GM12874 (cell line): Measurements from ENCODE around the gene CASZ1.

ENCODE experiments used
- CTCF ChIP-seq: IDR thresholded peaks from 2 replicates; pipeline ENCODE4 v1.5.1; 2011; ENCODE audit warnings: low read depth, mild to moderate bottlenecking, control low read depth, low read length, moderate library complexity; ENCODE audit not compliant: insufficient read depth

The CASZ1 gene

GRCh38 chr1:10760566-10761502, 35.6 kb downstream of the CASZ1 start:
- TF ChIP-seq CTCF = no peak

GRCh38 chr1:10759413-10760200, 36.8 kb downstream of the CASZ1 start:
- TF ChIP-seq CTCF = no peak

GRCh38 chr1:10756842-10757241, 39.6 kb downstream of the CASZ1 start:
- TF ChIP-seq CTCF = no peak

- TF ChIP-seq CTCF = no peak
Measured at GRCh38 chr1:10755970-10756521, 40.4 kb downstream of the CASZ1 start.

- TF ChIP-seq CTCF = no peak
Measured at GRCh38 chr1:10754568-10755329, 41.7 kb downstream of the CASZ1 start.

- TF ChIP-seq CTCF = no peak
Measured at GRCh38 chr1:10753299-10753698, 43.1 kb downstream of the CASZ1 start.
